Measurements from ENCODE around the gene RBFOX1. TPM values are rescaled to one million over a fixed set of nuclear protein-coding genes. Genes with fewer than 3 reads are reported as not detected.

Gene RBFOX1
- polyA plus RNA-seq, 1 donor, result 84.2 TPM

- no peak for DNase-seq
Observed at GRCh38 chr16:7421578-7421977, 88.9 kb downstream of the RBFOX1 start.

DNA sequence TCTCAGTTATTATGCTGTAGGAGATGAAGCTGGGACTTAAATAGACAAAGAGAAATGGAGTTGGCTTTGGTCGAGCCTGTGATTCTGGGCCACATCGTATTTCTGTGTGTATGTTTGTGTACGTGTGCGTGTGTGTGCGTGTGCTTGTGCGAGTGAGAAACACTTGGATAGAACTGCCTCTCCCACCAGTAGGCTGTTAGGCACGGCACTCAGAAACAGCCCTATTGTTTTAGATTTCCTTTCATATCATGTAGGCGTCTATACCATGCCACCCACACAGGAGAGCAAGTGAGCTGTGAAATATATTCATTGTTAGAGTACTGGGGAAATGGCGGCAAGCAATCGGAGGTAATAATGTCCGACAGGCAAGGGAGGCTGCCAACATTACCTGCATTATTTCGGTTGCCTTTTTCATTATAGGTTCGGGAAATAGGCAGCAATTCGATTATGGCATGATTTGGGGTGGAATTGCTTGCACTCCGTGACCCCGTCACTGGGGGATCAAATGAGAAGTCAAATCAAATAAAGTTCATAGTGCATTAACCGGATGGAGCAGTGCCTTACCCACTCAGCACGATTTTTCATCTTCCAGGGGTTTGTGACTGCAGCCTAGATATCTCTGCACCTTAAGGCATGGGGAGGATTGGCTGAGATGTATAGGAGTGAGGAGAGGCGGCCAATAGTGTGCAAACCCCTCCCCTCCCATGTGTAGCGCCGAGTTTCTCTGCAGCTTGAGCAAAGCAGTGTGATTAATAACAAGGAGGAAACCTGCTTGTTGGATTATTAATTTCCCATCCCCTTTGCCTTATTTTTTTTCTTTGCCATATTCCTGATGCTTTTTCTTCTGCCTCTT lies 89.6 kb downstream of the RBFOX1 start:
- DNase-seq, result no peak

- DNase-seq, result no peak
Observed at GRCh38 chr16:7423434-7424044, 90.9 kb downstream of the RBFOX1 start.

DNA sequence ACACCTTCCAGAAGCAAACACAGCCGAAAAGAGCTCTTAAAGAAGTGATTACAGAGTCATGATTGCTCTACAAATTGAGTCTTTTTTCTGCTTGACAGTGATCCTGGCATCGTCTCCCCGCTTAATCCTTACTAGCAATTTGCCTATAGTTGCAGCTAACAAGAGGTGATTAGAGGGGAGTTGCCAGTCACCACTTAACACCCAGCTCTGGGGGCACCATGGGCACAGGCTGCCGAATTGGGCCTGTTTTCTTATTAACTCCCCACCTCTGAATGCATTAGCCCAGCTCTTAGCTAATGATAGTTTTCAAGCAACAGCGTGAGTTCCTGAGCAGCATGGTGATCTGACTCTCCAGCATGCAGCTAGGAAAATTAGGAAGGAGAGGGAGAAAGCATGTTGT lies 93.5 kb downstream of the RBFOX1 start:
- no peak for DNase-seq

DNA sequence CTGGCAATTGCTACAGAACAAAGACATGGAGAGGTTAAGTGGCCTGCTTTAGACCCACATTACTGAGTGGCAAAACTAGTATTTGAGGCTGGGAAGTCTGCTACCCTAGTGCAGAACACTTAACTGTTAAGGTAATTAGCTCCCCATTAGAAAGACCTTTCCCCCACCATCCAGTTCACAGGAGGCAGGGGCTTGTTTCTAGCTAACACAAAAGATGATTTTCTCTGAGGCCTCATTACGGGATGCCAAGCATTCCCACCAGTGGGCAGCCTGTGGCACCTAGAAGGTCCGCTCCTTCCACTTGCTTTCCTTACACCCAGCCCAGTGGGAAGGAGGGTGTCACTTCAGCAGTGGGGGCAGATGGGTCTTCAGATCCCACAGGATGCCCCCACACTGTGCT lies 99.1 kb downstream of the RBFOX1 start:
- no peak for DNase-seq

DNA sequence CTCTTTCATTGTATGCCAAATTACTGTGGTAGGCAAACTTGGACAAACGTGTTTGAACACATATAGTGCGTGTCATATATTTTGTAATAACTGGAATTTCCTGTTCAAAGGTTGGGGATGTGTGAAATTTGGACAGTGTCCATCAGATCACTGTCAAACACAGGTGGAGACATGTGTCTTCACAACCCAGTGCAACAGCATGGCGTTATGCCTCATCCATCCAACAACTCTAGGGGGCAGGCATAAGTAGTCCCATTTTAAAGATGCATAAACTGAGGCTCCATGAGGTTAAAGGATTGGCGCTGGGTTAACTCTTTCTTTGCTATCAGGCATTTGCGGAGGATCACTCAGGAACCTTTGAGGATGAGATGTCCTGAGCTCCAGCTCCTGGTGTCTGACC lies 103.7 kb downstream of the RBFOX1 start:
- DNase-seq, result no peak

DNA sequence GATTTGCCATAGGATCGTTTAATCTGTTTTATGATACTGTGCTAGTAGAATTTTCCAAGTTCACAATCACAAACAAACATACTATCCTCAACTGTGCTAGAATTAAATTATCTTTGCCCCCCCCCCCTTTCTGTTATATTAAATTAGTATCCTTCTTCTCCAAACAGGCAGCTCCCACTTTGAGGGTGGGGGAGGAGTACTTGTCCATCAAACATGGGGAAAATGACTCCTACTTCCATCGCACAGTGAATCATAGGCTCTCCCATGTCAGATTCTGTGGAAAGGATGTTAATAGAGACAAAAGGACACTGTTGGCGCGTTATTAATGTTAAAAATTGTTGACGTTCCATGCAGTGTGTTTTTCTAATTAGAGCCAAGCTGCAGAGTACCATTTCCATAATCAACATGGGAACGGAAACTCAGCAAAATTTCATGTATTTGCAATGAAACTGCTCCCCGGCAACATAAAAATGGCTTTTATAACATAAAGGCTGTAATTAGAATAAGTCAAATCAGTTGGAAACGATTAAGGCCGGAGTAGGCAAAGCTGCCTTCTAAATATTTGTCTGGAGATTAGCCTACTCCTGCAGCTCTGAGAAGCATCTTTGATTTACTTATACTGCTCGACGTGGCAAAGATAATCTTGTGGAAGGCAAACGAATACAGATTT lies 104.6 kb downstream of the RBFOX1 start:
- DNase-seq, result no peak

- no peak for DNase-seq
Observed at GRCh38 chr16:7437843-7438242, 105.2 kb downstream of the RBFOX1 start.

- no peak for DNase-seq
Observed at GRCh38 chr16:7438601-7439000, 106.0 kb downstream of the RBFOX1 start.

GRCh38 chr16:7439518-7439917 lies 106.9 kb downstream of the RBFOX1 start:
- DNase-seq, result no peak

- DNase-seq, result no peak
Observed at GRCh38 chr16:7440886-7441400, 108.3 kb downstream of the RBFOX1 start.

DNA sequence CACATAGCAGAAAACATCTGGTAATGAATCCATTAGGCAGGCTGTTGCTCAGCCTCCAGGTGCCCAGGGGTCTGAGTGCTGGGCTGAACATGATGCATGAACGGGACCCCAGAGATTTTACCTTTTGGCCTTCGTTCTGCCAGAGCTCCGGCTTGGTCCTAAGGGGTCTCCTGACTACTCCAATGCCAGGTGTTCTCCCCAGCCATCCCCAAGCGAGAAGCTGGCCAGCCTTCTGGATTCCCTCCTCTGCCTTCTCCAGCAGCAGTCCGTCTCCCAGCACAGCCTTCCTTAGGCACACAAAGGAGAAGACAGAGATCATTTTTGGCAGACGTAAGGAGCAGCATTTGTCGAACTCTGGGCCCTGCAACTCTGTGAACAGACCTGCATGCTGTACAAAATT lies 109.4 kb downstream of the RBFOX1 start:
- no peak for DNase-seq

- DNase-seq, result no peak
Observed at GRCh38 chr16:7443142-7443541, 110.5 kb downstream of the RBFOX1 start.

GRCh38 chr16:7443648-7444365 lies 111.2 kb downstream of the RBFOX1 start:
- no peak for DNase-seq

- no peak for DNase-seq
Observed at GRCh38 chr16:7449306-7449705, 116.7 kb downstream of the RBFOX1 start.

DNA sequence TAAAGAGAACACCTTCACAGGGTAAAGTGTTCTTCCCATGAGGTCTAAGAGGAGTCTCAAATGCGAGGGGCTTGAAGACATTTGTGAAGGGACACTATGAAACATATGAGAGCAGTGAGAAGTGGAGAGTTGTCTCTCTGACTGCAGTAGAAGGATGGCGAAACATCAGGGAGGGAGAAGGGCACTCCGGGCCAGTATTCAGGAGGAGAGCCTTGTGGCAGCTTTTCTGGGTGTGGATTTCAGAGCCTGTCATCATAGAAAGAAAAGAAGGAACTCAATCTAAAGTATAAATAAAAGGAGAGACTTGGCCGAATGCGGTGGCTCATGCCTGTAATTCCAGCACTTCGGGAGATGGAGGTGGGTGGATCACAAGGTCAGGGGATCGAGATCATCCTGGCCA lies 117.2 kb downstream of the RBFOX1 start:
- no peak for DNase-seq

GRCh38 chr16:7450440-7450839 lies 117.8 kb downstream of the RBFOX1 start:
- DNase-seq, result no peak

- no peak for DNase-seq
Observed at GRCh38 chr16:7452090-7452489, 119.4 kb downstream of the RBFOX1 start.

- no peak for DNase-seq
Observed at GRCh38 chr16:7456211-7456610, 123.6 kb downstream of the RBFOX1 start.

DNA sequence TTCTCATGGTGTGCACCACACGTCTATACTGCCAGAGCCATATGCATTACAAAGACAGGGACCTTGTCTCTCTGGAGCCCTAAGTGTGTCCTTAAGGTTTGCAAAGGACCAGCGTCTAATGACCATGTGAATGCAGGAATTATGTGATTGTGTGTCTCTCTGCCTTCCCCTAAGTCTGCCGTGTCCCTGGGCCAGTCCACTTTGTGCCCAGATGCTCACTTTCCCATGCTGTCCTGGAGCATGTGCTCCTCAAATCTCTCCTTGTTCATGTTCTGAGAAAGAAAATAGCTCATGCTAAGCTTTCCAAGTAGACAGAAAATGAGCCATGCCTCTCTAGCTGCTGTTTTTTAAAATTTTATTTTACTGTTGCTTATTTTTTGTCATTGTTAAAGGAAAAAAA lies 125.5 kb downstream of the RBFOX1 start:
- no peak for DNase-seq

DNA sequence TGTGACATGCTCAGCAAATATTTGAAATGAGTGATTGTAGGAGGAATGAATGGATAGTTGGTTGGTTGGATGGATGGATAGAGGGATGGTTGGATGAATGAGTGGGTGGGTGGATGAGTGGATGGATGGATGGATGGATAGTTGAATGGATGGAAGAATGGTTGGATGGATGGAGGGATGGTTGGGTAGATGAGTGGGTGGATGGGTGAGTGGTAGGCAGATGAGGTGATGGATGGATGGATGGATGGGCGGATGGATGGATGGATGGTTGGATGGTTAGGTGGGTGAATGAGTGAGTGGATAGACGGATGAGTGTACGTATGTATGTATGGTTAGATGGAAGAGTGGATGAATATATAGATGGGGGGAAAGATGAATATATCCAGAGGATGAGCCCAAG lies 137.7 kb downstream of the RBFOX1 start:
- no peak for DNase-seq

GRCh38 chr16:7471268-7471667 lies 138.6 kb downstream of the RBFOX1 start:
- no peak for DNase-seq

GRCh38 chr16:7482032-7482431 lies 149.4 kb downstream of the RBFOX1 start:
- DNase-seq, result no peak

All from hindlimb muscle (tissue), 1 donor.